Adipocyte (in vitro differentiated cells): ENCODE data around the gene MKS1.

Experiments used
- DNase-seq: peaks from one replicate; pipeline ENCODE4 v3.0.0-alpha.2; 2015; ENCODE audit warnings: low read depth
- H3K27me3 ChIP-seq: replicated peaks from 2 replicates; pipeline ENCODE4 v1.7.0; 2013; ENCODE audit warnings: mild to moderate bottlenecking, low read length, moderate library complexity; ENCODE audit not compliant: control insufficient read depth, insufficient read depth
- H3K36me3 ChIP-seq: 2 replicates; pipeline ENCODE4 v1.7.0; 2013; ENCODE audit warnings: low read length, mild to moderate bottlenecking, moderate library complexity; ENCODE audit not compliant: control insufficient read depth, insufficient read depth, severe bottlenecking
- H3K4me1 ChIP-seq: 2 replicates; pipeline ENCODE4 v1.7.0; 2013; ENCODE audit warnings: mild to moderate bottlenecking, low read length, moderate library complexity; ENCODE audit not compliant: control insufficient read depth, insufficient read depth
- H3K4me3 ChIP-seq: 2 replicates; pipeline ENCODE4 v1.7.0; 2013; ENCODE audit warnings: mild to moderate bottlenecking, low read length, moderate library complexity
- H3K9ac ChIP-seq: 2 replicates; pipeline ENCODE4 v1.7.0; 2013; ENCODE audit warnings: mild to moderate bottlenecking, low read length, moderate library complexity
- H3K9me3 ChIP-seq: 2 replicates; pipeline ENCODE4 v1.7.0; 2013; ENCODE audit warnings: mild to moderate bottlenecking, low read length, moderate library complexity; ENCODE audit not compliant: control insufficient read depth

The MKS1 gene

DNA sequence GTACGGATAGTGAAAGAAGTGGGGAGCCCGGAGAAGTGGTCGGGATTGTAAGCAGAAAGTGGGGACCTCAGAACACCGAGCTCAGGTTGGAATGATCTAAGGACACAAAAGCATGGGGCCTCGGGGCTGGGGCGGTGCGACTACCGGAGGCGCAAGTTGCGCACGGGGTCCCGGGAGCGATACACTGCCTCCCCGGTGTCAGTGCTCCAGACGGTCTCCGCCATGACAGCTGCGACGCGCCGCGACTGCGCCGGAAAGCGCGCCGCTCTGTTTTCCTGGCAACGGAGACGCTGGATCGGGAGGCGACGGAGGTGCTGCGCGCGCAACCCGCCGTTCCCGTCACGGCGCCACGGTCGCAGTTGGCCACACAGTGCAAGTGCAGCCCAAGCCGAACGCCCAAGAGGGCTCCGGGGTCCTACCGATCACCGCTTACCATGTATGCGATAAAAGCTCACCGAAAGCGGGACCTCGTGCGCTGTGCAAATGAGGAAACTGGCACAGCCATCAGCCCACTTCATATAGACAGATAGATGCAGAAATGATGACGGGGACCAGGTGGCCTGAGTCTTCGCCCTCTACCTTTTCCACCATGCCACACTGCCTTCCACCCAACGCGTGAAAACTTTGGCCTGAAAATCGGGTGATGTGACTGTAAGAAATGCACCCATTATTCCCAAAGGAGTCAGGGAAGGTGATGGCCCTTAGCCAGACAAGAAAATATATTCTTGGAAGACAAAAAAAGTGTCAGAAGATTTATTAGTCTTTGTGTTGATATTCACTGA is at the start of gene MKS1:
MKS1 (minus strand) TSS at position 249 of the 782 bp plus-strand sequence; CDS start at position 224, 25 bp downstream.
- Histone ChIP-seq H3K9me3 (no peaks in the 10 kb centered on the region), H3K4me1 (peaks cover 14% of the 10 kb centered on the region), H3K4me3 (peak within 1 kb of the TSS; percentile 91), H3K36me3 (peaks cover 4% of the 10 kb centered on the region), H3K27me3 (no peaks in the 10 kb centered on the region), H3K9ac (peak within 1 kb of the TSS; percentile 88)
- DNase-seq, result peak; percentile 96

DNA sequence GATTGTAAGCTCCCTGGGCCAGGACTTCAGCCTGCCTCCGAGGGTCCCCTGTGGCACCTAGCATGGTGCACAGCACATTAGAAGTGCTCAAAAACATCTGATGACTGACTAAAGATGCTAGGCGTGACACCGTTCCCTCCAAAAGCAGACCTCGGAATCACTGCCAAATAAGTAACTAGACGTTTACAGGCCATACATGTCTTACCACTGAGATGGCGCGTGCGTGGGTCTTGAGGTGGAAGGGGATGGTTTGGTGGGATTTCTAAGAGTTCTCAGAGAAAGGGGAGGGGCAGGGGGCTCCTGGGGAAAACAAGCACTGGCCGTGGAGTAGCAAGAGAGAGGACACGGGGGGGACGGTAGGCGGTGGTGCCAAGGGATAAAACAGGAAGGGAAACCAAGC is 49.3 kb upstream of the MKS1 start:
- no peaks in the 10 kb centered on the region for H3K9me3 ChIP-seq
- no peak for DNase-seq
- no peaks in the 10 kb centered on the region for H3K36me3 ChIP-seq
- H3K4me1 ChIP-seq, result no peaks in the 10 kb centered on the region
- peaks cover 59% of the 10 kb centered on the region for H3K27me3 ChIP-seq
- H3K9ac ChIP-seq, result no peak overlapping the region
- no peak overlapping the region for H3K4me3 ChIP-seq

DNA sequence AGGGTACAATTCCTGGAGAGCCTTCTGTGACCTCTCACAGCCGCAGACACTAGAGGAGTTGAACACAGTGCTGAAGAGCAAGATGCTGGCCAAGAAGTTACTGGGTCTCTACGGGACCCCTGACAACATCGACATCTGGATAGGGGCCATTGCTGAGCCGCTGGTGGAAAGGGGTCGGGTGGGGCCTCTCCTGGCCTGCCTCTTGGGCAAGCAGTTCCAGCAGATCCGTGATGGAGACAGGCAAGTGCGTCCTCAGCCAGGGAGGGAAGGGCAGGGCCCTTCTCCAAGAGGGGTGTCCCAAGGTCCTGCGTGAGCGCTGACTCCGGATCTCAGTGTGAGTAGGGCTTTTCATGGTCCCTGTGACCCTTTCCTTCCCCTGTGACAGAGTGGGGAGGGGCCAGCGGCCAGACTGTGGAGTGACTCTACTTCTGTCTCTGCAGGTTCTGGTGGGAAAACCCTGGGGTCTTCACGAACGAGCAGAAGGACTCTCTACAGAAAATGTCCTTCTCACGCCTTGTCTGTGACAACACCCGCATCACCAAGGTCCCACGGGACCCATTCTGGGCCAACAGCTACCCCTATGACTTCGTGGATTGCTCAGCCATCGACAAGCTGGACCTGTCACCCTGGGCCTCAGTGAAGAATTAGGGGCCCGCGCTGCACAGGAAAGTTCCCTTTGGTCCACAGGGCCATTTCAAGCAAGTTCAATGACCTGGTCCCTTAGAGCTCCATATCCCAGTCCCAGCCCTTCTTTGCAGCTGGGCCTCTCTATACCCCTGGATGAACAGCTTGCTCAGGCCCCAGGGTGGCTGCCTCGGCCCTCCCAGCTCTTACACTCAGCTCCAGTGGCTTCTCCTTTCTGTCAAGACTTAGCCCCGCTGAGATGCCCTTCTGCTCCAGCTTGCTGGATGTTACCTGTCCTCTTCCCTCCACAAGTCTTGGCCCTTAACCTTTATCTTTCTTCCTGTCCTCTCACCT is 48.6 kb upstream of the MKS1 start:
- Histone ChIP-seq H3K9me3 (no peaks in the 10 kb centered on the region), H3K36me3 (no peaks in the 10 kb centered on the region), H3K9ac (no peak overlapping the region), H3K4me3 (no peak overlapping the region), H3K27me3 (peaks cover 52% of the 10 kb centered on the region), H3K4me1 (no peaks in the 10 kb centered on the region)
- DNase-seq, result no peak

DNA sequence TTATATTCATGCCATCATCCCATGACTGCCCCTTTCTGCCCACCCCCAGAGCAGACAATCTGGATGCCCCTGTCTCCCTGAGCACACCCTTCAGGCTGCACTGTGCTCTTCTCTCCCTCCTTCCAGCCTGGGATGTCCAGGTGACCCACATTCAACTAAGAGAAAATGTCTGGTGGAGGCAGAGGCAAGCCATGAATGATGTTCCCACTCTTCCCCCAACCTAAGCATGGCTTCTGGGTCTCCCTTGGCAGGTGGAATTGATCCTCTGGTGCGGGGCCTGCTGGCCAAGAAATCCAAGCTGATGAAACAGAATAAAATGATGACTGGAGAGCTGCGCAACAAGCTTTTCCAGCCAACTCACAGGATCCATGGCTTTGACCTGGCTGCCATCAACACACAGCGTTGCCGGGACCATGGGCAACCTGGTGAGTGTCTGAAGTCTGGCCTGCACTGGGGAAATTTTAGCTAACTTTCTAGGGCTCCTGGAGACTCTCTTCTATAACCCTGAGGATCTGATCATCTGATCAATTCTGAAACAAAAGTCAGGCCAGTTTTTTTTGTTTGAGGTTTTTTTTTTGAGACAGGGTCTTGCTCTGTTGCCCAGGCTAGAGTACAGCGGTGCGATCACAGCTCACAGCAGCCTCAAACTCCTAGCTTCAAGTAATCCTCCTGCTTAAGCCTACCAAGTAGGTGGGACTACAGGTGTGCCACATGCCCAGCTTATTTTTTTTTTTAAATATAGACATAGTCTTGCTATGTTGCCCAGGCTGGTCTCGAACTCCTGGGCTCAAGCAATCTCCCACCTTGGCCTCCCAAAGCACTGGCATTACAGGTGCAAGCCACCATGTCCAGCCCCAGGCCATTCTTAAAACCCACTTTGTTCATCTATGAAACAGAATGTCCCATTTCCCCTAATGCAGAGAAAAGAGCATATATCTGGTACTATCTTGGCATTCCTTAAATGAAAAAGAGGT is 47.1 kb upstream of the MKS1 start:
- peaks cover 53% of the 10 kb centered on the region for H3K27me3 ChIP-seq
- no peak overlapping the region for H3K4me3 ChIP-seq
- no peak overlapping the region for H3K9ac ChIP-seq
- peaks cover 5% of the 10 kb centered on the region for H3K9me3 ChIP-seq
- H3K4me1 ChIP-seq, result no peaks in the 10 kb centered on the region
- DNase-seq, result no peak
- no peaks in the 10 kb centered on the region for H3K36me3 ChIP-seq

DNA sequence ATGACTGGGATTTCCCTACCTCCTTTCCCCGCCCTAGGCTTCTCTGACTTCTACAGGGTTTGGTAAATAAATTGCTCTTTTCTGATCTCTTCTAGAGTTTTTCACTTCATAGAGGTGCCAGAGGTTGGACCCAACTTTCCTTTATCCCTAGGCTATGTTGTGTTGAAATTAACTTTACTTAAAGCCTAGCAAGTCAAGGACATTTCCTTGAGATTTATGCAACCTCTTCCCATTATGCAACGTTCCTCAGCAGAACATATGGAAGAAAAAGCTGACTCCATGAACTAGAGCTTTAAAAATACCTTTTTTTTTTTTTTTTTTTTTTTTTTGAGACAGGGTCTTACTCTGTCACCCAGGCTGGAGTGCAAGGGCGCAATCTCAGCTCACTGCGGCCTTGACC is 46.2 kb upstream of the MKS1 start:
- DNase-seq, result no peak
- Histone ChIP-seq H3K4me1 (no peaks in the 10 kb centered on the region), H3K36me3 (no peaks in the 10 kb centered on the region), H3K27me3 (peaks cover 54% of the 10 kb centered on the region), H3K9ac (no peak overlapping the region), H3K9me3 (peaks cover 15% of the 10 kb centered on the region), H3K4me3 (no peak overlapping the region)

DNA sequence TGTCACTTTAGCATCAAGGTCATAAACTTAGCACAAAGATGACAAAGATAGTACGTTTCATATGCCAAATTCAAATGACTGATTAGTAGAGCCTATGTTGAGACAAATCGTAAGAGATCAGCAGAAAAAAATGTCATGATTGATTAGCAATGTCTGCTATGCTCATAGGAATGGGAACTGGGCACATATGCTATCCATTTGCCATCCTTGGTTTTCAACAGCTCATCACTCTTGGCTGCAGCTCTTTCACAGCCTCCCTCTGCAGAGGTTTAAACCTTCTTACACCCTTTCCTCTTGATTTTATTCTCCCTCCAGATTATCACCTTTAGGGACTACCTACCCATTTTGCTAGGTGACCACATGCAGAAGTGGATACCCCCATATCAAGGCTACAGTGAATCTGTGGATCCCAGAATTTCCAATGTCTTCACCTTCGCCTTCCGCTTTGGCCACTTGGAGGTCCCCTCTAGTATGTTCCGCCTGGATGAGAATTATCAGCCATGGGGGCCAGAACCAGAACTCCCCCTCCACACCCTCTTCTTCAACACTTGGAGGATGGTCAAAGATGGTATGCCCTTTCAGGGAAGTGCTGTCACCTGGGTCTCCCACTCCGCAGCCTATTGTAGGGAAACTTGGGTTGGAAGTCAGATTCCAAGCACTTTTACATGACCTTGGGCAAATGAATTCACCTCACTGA is 45.5 kb upstream of the MKS1 start:
- Histone ChIP-seq H3K4me3 (no peak overlapping the region), H3K4me1 (no peaks in the 10 kb centered on the region), H3K9ac (no peak overlapping the region), H3K27me3 (peaks cover 46% of the 10 kb centered on the region), H3K36me3 (no peaks in the 10 kb centered on the region), H3K9me3 (peaks cover 18% of the 10 kb centered on the region)
- DNase-seq, result no peak

DNA sequence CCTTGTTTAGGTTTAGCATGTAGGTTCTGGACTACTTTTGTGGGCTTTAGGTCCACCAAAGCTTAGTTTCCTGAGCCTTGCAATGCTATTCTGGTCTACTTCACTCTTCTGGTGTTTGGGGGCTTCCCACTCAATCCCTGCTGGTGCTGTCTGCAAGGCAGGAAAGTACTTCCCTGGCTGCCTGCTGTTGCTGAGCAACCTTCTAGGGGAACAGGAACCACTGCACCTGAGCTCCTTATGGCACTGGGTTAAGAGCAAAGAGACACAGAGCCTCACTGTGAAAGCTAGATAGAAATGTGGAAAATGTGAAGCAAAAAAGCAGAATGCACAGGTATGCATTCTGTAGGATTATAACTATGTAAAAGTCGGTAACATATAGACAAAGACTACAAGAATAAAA is 44.7 kb upstream of the MKS1 start:
- peaks cover 39% of the 10 kb centered on the region for H3K27me3 ChIP-seq

DNA sequence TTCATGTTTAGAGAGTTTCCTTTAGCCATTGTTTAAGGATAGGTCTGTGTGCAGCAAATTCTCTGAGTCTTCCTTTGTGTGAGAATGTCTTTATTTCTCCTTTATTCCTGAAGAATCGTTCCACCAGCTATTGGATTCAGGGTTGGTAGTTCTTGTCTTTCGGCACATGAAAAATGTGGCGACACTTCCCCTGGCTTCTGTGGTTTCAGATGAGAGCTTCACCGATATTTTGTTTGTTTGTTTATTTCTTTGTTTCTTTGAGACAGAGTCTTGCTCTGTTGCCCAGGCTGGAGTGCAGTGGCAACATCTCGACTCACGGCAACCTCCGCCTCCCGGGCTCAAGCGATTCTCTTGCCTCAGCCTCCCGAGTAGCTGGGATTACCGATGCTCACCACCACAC is 43.1 kb upstream of the MKS1 start:
- DNase-seq, result no peak
- no peak overlapping the region for H3K9ac ChIP-seq
- H3K4me1 ChIP-seq, result no peaks in the 10 kb centered on the region

More for the DNA sequence above, 44.7 kb upstream of the MKS1 start:
- no peak overlapping the region for H3K4me3 ChIP-seq
- H3K4me1 ChIP-seq, result no peaks in the 10 kb centered on the region
- H3K9ac ChIP-seq, result no peak overlapping the region
- DNase-seq, result no peak
- H3K9me3 ChIP-seq, result peaks cover 18% of the 10 kb centered on the region
- no peaks in the 10 kb centered on the region for H3K36me3 ChIP-seq

DNA sequence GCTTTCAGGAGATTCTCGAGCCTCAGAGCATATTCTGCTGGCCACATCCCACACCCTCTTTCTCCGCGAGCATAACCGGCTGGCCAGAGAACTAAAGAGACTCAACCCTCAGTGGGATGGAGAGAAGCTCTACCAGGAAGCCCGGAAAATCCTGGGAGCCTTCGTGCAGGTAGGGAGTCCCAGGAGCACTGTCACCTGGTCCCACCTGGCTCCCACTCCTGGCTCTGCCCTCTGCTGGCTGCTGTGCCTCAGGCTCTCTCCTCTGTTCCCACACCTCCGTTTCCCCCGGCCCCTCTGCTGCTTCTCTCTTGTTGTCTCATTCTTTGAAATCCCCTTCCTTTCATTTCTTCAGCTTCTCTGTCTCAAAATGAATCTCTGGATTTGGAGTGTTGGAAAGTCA is 35.7 kb upstream of the MKS1 start:
- Histone ChIP-seq H3K27me3 (peaks cover 41% of the 10 kb centered on the region), H3K9me3 (no peaks in the 10 kb centered on the region), H3K4me3 (no peak overlapping the region)

More for the DNA sequence above, 43.1 kb upstream of the MKS1 start:
- Histone ChIP-seq H3K9me3 (peaks cover 18% of the 10 kb centered on the region), H3K4me3 (no peak overlapping the region), H3K27me3 (peaks cover 33% of the 10 kb centered on the region), H3K36me3 (no peaks in the 10 kb centered on the region)

DNA sequence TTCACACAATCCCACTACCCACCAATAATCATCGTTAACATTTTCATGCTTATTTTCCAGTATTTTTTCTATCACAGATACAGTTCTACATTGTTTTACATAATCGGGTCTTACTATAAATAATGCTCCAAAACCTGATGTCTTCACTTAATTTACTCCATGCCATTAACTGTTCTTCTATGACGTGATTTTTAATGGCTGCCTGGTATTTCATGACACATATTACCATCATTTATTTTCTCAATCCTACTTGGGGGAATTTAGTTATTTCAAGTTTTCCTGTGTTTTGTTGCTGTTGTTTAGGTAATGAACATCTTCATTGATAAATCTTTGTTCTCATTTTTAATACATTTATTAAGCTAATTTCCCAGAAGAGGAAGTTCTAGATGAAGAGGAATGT is 34.0 kb upstream of the MKS1 start:
- no peak for DNase-seq
- Histone ChIP-seq H3K9me3 (no peaks in the 10 kb centered on the region), H3K4me1 (peaks cover 10% of the 10 kb centered on the region), H3K4me3 (no peak overlapping the region), H3K9ac (no peak overlapping the region), H3K36me3 (no peaks in the 10 kb centered on the region), H3K27me3 (peaks cover 53% of the 10 kb centered on the region)

More for the DNA sequence above, 35.7 kb upstream of the MKS1 start:
- H3K4me1 ChIP-seq, result no peaks in the 10 kb centered on the region
- H3K9ac ChIP-seq, result no peak overlapping the region
- DNase-seq, result no peak
- no peaks in the 10 kb centered on the region for H3K36me3 ChIP-seq
